ENCODE results near the gene CDH4. TPM values are rescaled to one million over a fixed set of nuclear protein-coding genes. Genes with fewer than 3 reads are reported as not detected.

Gene CDH4
- total and polyA plus RNA-seq, 10 donors, result 0.30 to 20.1 (median 7.7) TPM

DNA sequence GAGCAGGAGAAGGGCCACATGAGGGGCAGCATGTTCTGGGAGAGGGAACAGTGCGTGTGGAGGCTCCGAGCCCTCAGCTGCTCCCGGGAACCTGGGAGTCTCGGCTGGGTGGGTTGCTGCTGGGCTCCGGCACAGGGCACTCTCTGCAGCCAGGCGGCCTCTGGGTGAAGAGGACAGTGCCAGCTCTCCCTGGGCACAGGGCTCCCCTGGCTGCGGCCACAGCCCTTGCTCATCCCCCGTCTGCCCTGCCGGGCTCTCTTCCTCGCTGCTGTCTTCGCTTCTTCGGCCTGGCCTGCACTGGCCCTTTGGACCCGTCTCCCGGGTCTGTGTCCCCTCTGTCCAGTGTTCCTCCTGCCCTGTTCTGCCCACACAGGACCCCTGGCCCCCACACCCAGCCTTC, 48.2 kb downstream of the CDH4 start:
- Histone ChIP-seq H3K36me3 (no peaks in the 10 kb centered on the region), H3K4me1 (peaks cover 0 to 10% (median 0%) of the 10 kb centered on the region in 6 donors), H3K9me3 (peaks cover 0 to 29% (median 0%) of the 10 kb centered on the region in 8 donors), H3K4me3 (no peak overlapping the region), H3K27ac (no peak overlapping the region), H3K27me3 (replicated peaks in 1 of 7) (no peaks in the 10 kb centered on the region)
- 81 to 88% (median 83%) methylated on average over 11 to 14 of the region's 14 CpGs for WGBS, 5 donors
- TF ChIP-seq, protein P1, sequence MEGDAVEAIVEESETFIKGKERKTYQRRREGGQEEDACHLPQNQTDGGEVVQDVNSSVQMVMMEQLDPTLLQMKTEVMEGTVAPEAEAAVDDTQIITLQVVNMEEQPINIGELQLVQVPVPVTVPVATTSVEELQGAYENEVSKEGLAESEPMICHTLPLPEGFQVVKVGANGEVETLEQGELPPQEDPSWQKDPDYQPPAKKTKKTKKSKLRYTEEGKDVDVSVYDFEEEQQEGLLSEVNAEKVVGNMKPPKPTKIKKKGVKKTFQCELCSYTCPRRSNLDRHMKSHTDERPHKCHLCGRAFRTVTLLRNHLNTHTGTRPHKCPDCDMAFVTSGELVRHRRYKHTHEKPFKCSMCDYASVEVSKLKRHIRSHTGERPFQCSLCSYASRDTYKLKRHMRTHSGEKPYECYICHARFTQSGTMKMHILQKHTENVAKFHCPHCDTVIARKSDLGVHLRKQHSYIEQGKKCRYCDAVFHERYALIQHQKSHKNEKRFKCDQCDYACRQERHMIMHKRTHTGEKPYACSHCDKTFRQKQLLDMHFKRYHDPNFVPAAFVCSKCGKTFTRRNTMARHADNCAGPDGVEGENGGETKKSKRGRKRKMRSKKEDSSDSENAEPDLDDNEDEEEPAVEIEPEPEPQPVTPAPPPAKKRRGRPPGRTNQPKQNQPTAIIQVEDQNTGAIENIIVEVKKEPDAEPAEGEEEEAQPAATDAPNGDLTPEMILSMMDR (IDR thresholded peaks at IDR 0.05 in 8 of 11, conservative IDR thresholded peaks at IDR 0.05 in 3 of 11), result no peak
- no peak for TF ChIP-seq POLR2A (IDR thresholded peaks at IDR 0.05)
- intact Hi-C loops (cut with DNase I; ENCODE audit: low total_unique reads), result no loop called here
- peak; percentile 64 for DNase-seq

DNA sequence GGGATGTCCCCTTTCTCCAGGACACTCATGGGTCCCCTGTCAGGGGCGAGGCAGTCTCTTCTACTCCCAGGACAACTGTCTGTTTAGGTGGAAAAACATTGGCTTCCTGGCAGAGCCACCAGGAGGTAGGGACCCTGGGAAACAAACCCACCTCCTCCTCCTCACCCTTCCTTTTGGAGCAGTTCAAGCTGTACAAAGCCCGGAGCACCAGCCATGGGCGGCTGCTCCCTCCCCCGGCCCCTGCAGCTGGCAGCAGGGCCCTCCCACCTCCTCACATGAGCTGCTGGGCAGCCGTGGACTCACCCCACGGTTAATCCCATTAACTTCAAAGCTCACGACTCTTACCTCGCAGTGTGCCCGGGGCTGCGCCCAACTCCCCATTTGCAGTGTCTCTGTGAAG, 48.6 kb downstream of the CDH4 start:
- Histone ChIP-seq H3K27me3 (replicated peaks in 1 of 7) (no peaks in the 10 kb centered on the region), H3K4me1 (peaks cover 0 to 6% (median 0%) of the 10 kb centered on the region in 6 donors), H3K27ac (no peak overlapping the region), H3K36me3 (no peaks in the 10 kb centered on the region), H3K9me3 (peaks cover 0 to 25% (median 0%) of the 10 kb centered on the region in 8 donors), H3K4me3 (no peak overlapping the region)
- TF ChIP-seq, protein P1 (IDR thresholded peaks at IDR 0.05 in 8 of 11, conservative IDR thresholded peaks at IDR 0.05 in 3 of 11), result no peak
- TF ChIP-seq POLR2AphosphoS5 (IDR thresholded peaks at IDR 0.05) (no peak), POLR2A (IDR thresholded peaks at IDR 0.05) (no peak)
- intact Hi-C loops (cut with DNase I; ENCODE audit: low total_unique reads), result no loop called here
- WGBS, 5 donors, result 72 to 90% (median 74%) methylated on average over 10 of the region's 10 CpGs
- DNase-seq, result peak; percentile 54

DNA sequence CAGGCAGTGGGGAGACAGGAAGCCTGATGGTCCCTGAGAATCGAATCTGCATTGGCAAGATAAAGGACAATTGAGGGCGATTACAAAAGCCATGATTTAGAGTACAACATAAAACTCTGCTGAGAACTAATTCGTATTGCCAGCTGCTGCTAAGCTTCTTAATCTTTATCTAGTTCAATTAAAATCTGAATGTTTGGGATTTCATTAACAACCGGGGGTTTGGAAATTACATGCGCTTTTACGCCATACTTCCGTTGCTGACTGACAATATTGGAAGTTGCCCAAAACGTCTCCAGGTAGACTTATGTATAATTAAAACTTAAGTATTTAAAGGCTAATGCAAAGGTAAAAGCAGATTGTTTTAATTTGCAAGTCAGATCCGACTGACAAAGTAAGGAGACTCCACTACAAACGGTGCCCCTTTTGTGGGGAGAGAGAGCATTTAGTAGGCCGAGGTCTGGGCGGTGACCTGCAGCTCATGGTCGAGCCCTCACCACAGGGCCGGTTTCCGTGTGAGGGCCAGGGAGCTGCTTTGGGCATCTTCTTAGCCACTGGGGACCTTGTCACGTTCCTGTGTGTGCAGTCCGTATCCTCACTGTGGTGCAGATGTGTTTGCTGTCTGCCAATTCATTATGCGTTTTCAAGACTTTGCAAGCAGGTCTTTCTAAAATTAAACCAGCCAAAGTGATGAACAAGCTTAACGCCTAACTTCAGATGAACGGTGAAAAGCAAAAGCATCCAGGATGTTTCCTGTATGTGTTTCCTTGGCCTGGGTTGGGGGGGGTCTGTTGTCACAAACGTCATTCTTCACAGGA, 49.9 kb downstream of the CDH4 start:
- Histone ChIP-seq H3K4me3 (no peak overlapping the region), H3K27ac (no peak overlapping the region), H3K4me1 (peaks cover 0 to under 1% (median 0%) of the 10 kb centered on the region in 6 donors), H3K27me3 (replicated peaks in 1 of 7) (no peaks in the 10 kb centered on the region), H3K36me3 (no peaks in the 10 kb centered on the region), H3K9me3 (peaks cover 0 to 19% (median 0%) of the 10 kb centered on the region in 8 donors)
- peak; percentile 58 for DNase-seq
- TF ChIP-seq POLR2AphosphoS5 (IDR thresholded peaks at IDR 0.05), result no peak
- TF ChIP-seq, protein P1 (IDR thresholded peaks at IDR 0.05 in 8 of 11, conservative IDR thresholded peaks at IDR 0.05 in 3 of 11), result no peak
- no peak for TF ChIP-seq POLR2A (IDR thresholded peaks at IDR 0.05)
- 70 to 79% (median 73%) methylated on average over 21 of the region's 21 CpGs for WGBS, 5 donors
- intact Hi-C loops (cut with DNase I; ENCODE audit: low total_unique reads), result no loop called here

DNA sequence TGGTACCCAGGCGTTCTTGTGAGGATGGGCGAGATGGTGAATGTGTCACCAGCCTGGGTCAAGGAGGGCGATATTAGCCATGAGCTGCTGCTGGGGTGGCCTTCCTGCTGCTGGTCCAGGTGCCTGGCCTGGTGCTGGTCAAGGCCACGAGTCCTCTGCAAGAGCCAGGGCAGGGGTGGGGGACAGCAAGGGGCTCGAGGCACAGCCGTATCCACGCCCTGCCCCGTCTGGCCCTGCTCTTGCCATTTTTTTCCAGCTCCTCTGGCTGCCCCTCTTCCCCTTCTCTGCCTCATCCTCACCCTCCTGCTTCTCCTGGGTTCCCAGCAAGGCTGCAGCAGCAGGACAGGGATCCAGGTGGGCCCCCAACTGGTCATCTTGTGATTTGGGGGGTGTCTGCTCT, 51.2 kb downstream of the CDH4 start:
- H3K36me3 ChIP-seq, result no peaks in the 10 kb centered on the region
- H3K4me1 ChIP-seq, result peaks cover 0 to 12% (median 4%) of the 10 kb centered on the region in 6 donors
- peaks cover 0 to 6% (median 0%) of the 10 kb centered on the region in 8 donors for H3K9me3 ChIP-seq
- H3K4me3 ChIP-seq, result no peak overlapping the region
- intact Hi-C loops (cut with DNase I; ENCODE audit: low total_unique reads), result no loop called here
- TF ChIP-seq POLR2A (IDR thresholded peaks at IDR 0.05), result no peak
- no peak overlapping the region for H3K27ac ChIP-seq
- DNase-seq, result peak; percentile 70
- H3K27me3 ChIP-seq (replicated peaks in 1 of 7), result no peaks in the 10 kb centered on the region
- 82 to 89% (median 88%) methylated on average over 8 of the region's 8 CpGs for WGBS, 5 donors
